ENCODE measurements around the gene TSEN54.

GRCh38 chr17:75509528-75510258, 6.6 kb upstream of the TSEN54 start:
- TF ChIP-seq CTCF (IDR thresholded peaks at IDR 0.05), result no peak
- TF ChIP-seq POLR2A (IDR thresholded peaks at IDR 0.05), result no peak

All from thyroid gland (tissue), 4 donors.